ENCODE measurements around the gene IRF4.

IRF4 gene

DNA sequence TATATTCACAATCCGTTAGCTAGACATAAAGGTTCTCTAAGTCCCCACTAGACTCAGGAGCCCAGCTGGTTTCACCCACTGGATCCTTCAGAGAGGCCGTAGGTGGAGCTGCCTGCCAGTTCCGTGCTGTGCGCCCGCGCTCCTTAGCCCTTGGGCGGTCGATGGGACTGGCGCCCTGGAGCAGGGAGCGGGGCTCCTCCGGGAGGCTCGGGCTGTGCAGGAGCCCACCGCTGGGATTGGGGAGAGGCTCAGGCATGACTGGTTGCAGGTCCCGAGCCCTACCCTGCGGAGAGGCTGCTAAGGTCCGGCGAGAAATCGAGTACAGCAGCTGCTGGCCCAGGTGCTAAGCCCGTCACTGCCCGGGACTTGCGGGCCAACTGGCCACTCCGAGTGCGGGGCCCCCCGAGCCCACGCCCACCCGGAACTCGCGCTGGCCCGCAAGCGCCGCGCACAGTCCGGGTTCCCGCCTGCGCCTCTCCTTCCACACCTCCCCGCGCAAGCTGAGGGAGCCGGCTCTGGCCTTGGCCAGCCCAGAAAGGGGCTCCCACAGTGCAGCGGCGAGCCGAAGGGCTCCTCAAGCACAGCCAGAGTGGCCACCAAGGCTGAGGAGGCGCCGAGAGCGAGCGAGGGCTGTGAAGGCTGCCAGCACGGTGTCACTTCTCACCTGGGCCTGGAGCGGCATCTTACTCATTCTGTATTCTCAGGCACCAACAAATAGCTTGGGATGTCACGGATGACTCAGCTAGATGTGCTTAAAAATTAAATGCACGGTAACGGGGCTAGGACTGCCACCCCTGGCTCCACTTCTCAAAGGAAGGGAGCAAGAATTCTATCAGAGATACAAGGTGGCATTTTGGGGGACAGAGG is 44.1 kb downstream of the IRF4 start:
- Histone ChIP-seq H3K4me1 (ENCODE audit: control insufficient read depth in 2 of 2, insufficient read depth in 1 of 2, low read depth in 1 of 2, low read length in 2 of 2) (no peaks in the 10 kb centered on the region), H3K27me3 (ENCODE audit: control insufficient read depth in 3 of 3, insufficient read depth in 3 of 3, low read depth in 1 of 3, low read length in 3 of 3) (peaks cover 0 to 21% (median 0%) of the 10 kb centered on the region in 3 experiments), H2BK5ac (ENCODE audit: low read length) (no peak overlapping the region), H3K79me1 (ENCODE audit: low read depth, low read length) (no peaks in the 10 kb centered on the region), H3K4ac (ENCODE audit: low read length) (no peak overlapping the region), H2BK15ac (ENCODE audit: low read length) (no peak overlapping the region), H3K27ac (replicated peaks; ENCODE audit: low read length) (no peak overlapping the region), H3K23ac (ENCODE audit: low read depth, low read length, poor library complexity) (no peak overlapping the region), H3K14ac (ENCODE audit: low read length) (no peak overlapping the region), H3K9ac (ENCODE audit: low read depth, low read length, poor library complexity) (no peak overlapping the region), H4K8ac (ENCODE audit: low read depth, low read length) (no peak overlapping the region), H3K4me3 (ENCODE audit: low read length in 2 of 2) (no peak overlapping the region), H2BK120ac (ENCODE audit: low read depth, low read length) (no peak overlapping the region), H3K18ac (ENCODE audit: low read length) (peak overlapping the region; percentile 8), H3K9me3 (replicated peaks in 1 of 2; ENCODE audit: control insufficient read depth in 2 of 2, insufficient read depth in 1 of 2, low read depth in 1 of 2, low read length in 2 of 2) (no peaks in the 10 kb centered on the region), H4K91ac (ENCODE audit: low read depth, low read length, poor library complexity) (no peak overlapping the region), H2AK5ac (ENCODE audit: low read depth, low read length) (no peak overlapping the region), H2AFZ (ENCODE audit: low read length) (no peak overlapping the region), H2BK12ac (ENCODE audit: low read length) (no peak overlapping the region), H3K4me2 (ENCODE audit: insufficient read depth, low read length, poor library complexity, severe bottlenecking) (no peak overlapping the region), H3K36me3 (replicated peaks in 1 of 2; ENCODE audit: control insufficient read depth in 2 of 2, insufficient read depth in 2 of 2, low read length in 2 of 2) (no peaks in the 10 kb centered on the region)
- no peak for DNase-seq (ENCODE audit: low spot score)
- WGBS, 2 donors (ENCODE audit: extremely low coverage in 2 of 2, insufficient read length in 2 of 2, insufficient replicate concordance in 1 of 2) = no CpG with 5 or more reads among the region's 50 CpGs

DNA sequence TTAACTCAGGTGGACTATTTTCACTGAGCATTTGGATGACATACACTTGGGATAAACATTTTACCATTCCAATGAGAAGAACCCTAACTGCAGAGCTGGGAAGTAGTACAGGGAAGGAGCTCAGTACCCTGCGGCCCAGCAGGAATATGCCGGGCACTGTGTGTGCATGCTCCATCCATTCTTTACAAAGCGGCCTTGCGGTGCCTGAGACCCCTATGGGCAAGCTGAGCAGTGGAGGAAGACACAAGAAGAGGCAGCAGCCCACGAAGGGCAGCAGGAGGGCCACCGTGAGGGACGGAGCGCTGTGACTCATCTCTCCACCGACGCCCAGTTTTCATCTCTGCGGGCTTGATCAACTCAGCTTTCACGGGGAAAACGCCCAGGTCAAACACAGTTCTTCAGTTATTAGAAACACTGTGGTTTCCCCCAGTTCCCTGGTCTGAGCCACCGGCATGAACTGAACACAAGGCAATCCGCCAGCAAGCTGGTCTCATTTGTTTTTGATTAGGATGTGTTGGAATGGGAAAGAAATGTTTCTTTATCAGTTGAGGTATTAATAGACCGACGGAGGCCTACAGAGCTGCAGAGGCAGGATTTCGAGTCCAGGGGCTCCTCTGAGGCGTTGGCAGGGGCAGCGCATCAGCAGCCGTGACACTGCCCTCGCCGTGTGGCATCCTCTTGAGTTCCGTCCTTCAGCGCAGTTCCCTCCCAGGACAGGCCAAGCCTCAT is 44.9 kb downstream of the IRF4 start:
- no CpG with 5 or more reads among the region's 25 CpGs for WGBS, 2 donors (ENCODE audit: extremely low coverage in 2 of 2, insufficient read length in 2 of 2, insufficient replicate concordance in 1 of 2)
- Histone ChIP-seq H3K4ac (ENCODE audit: low read length) (no peak overlapping the region), H3K4me2 (ENCODE audit: insufficient read depth, low read length, poor library complexity, severe bottlenecking) (no peak overlapping the region), H2BK12ac (ENCODE audit: low read length) (no peak overlapping the region), H2BK5ac (ENCODE audit: low read length) (no peak overlapping the region), H4K8ac (ENCODE audit: low read depth, low read length) (no peak overlapping the region), H3K27ac (replicated peaks; ENCODE audit: low read length) (no peak overlapping the region), H2AK5ac (ENCODE audit: low read depth, low read length) (no peak overlapping the region), H2AFZ (ENCODE audit: low read length) (no peak overlapping the region), H3K36me3 (replicated peaks in 1 of 2; ENCODE audit: control insufficient read depth in 2 of 2, insufficient read depth in 2 of 2, low read length in 2 of 2) (no peaks in the 10 kb centered on the region), H3K9me3 (replicated peaks in 1 of 2; ENCODE audit: control insufficient read depth in 2 of 2, insufficient read depth in 1 of 2, low read depth in 1 of 2, low read length in 2 of 2) (no peaks in the 10 kb centered on the region), H3K79me1 (ENCODE audit: low read depth, low read length) (no peaks in the 10 kb centered on the region), H4K91ac (ENCODE audit: low read depth, low read length, poor library complexity) (no peak overlapping the region), H2BK120ac (ENCODE audit: low read depth, low read length) (no peak overlapping the region), H2BK15ac (ENCODE audit: low read length) (no peak overlapping the region), H3K9ac (ENCODE audit: low read depth, low read length, poor library complexity) (no peak overlapping the region), H3K23ac (ENCODE audit: low read depth, low read length, poor library complexity) (no peak overlapping the region), H3K4me1 (ENCODE audit: control insufficient read depth in 2 of 2, insufficient read depth in 1 of 2, low read depth in 1 of 2, low read length in 2 of 2) (no peaks in the 10 kb centered on the region), H3K4me3 (ENCODE audit: low read length in 2 of 2) (no peak overlapping the region), H3K18ac (ENCODE audit: low read length) (no peak overlapping the region), H3K27me3 (ENCODE audit: control insufficient read depth in 3 of 3, insufficient read depth in 3 of 3, low read depth in 1 of 3, low read length in 3 of 3) (peaks cover 0 to 24% (median 0%) of the 10 kb centered on the region in 3 experiments), H3K14ac (ENCODE audit: low read length) (no peak overlapping the region)
- DNase-seq (ENCODE audit: low spot score) = no peak

DNA sequence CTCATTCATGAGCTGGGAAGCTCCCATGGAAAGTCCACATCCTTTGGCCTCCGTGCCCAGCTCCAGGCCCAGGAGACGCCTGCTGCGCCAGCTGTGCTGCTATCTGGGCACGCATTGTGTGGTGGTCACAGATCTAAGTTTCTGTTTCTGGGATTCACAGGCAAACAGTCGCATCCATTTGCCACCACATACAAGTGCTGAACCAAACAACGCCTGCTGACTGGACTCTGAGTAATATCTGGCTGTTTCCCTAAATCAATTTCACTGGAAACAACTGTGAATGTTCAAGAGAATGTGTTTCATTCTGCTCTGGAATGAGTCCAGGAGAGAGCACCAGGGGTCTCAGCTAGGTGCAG is 45.5 kb downstream of the IRF4 start:
- H3K27me3 ChIP-seq (ENCODE audit: control insufficient read depth in 3 of 3, insufficient read depth in 3 of 3, low read depth in 1 of 3, low read length in 3 of 3) = peaks cover 0 to 20% (median 0%) of the 10 kb centered on the region in 3 experiments
- no peak overlapping the region for H4K8ac ChIP-seq (ENCODE audit: low read depth, low read length)
- no peaks in the 10 kb centered on the region for H3K9me3 ChIP-seq (replicated peaks in 1 of 2; ENCODE audit: control insufficient read depth in 2 of 2, insufficient read depth in 1 of 2, low read depth in 1 of 2, low read length in 2 of 2)
- H3K9ac ChIP-seq (ENCODE audit: low read depth, low read length, poor library complexity) = no peak overlapping the region
- H3K27ac ChIP-seq (replicated peaks; ENCODE audit: low read length) = no peak overlapping the region
- WGBS, 2 donors (ENCODE audit: extremely low coverage in 2 of 2, insufficient read length in 2 of 2, insufficient replicate concordance in 1 of 2) = no CpG with 5 or more reads among the region's 6 CpGs
- no peak overlapping the region for H2BK5ac ChIP-seq (ENCODE audit: low read length)
- no peak overlapping the region for H3K14ac ChIP-seq (ENCODE audit: low read length)
- H3K4me1 ChIP-seq (ENCODE audit: control insufficient read depth in 2 of 2, insufficient read depth in 1 of 2, low read depth in 1 of 2, low read length in 2 of 2) = no peaks in the 10 kb centered on the region
- no peak overlapping the region for H3K23ac ChIP-seq (ENCODE audit: low read depth, low read length, poor library complexity)
- H2BK15ac ChIP-seq (ENCODE audit: low read length) = no peak overlapping the region
- H2AFZ ChIP-seq (ENCODE audit: low read length) = no peak overlapping the region
- no peaks in the 10 kb centered on the region for H3K79me1 ChIP-seq (ENCODE audit: low read depth, low read length)
- H3K36me3 ChIP-seq (replicated peaks in 1 of 2; ENCODE audit: control insufficient read depth in 2 of 2, insufficient read depth in 2 of 2, low read length in 2 of 2) = no peaks in the 10 kb centered on the region
- H2BK12ac ChIP-seq (ENCODE audit: low read length) = no peak overlapping the region
- no peak overlapping the region for H3K4me2 ChIP-seq (ENCODE audit: insufficient read depth, low read length, poor library complexity, severe bottlenecking)
- no peak overlapping the region for H2AK5ac ChIP-seq (ENCODE audit: low read depth, low read length)
- H3K4ac ChIP-seq (ENCODE audit: low read length) = no peak overlapping the region
- H3K18ac ChIP-seq (ENCODE audit: low read length) = no peak overlapping the region
- no peak for DNase-seq (ENCODE audit: low spot score)
- H3K4me3 ChIP-seq (ENCODE audit: low read length in 2 of 2) = no peak overlapping the region
- no peak overlapping the region for H4K91ac ChIP-seq (ENCODE audit: low read depth, low read length, poor library complexity)
- no peak overlapping the region for H2BK120ac ChIP-seq (ENCODE audit: low read depth, low read length)

DNA sequence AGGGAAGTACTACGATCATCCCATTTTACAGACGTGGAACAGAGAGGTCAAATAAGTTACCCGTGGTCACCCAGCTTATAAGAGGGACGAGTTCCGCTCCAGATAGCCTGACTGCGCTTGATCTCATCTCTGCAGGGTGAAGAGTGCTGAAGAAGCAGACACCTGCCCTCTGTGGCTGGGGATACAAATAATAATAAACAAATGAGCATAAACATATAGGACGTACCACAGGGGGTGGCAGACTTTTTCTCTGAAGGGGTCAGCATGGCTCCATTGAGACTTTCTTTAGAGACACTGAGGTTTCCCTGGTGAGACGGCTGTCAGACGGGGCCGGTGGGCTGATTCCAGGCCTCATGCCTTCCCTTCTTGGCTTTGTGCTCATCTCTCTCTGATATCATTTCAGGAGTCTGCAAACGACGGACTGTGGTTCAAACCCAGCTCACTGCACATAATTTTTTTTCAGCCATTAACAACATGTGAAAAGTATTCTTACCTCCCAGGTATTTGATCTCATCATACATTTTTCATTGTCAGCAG is 47.1 kb downstream of the IRF4 start:
- Histone ChIP-seq H2BK15ac (ENCODE audit: low read length) (no peak overlapping the region), H3K36me3 (replicated peaks in 1 of 2; ENCODE audit: control insufficient read depth in 2 of 2, insufficient read depth in 2 of 2, low read length in 2 of 2) (no peaks in the 10 kb centered on the region), H3K4ac (ENCODE audit: low read length) (no peak overlapping the region), H3K9me3 (replicated peaks in 1 of 2; ENCODE audit: control insufficient read depth in 2 of 2, insufficient read depth in 1 of 2, low read depth in 1 of 2, low read length in 2 of 2) (no peaks in the 10 kb centered on the region), H3K18ac (ENCODE audit: low read length) (no peak overlapping the region), H2BK120ac (ENCODE audit: low read depth, low read length) (no peak overlapping the region), H2AFZ (ENCODE audit: low read length) (no peak overlapping the region), H2AK5ac (ENCODE audit: low read depth, low read length) (no peak overlapping the region), H2BK12ac (ENCODE audit: low read length) (no peak overlapping the region), H3K27me3 (ENCODE audit: control insufficient read depth in 3 of 3, insufficient read depth in 3 of 3, low read depth in 1 of 3, low read length in 3 of 3) (peaks cover 0 to 23% (median 0%) of the 10 kb centered on the region in 3 experiments), H4K8ac (ENCODE audit: low read depth, low read length) (no peak overlapping the region), H3K23ac (ENCODE audit: low read depth, low read length, poor library complexity) (no peak overlapping the region), H3K27ac (replicated peaks; ENCODE audit: low read length) (no peak overlapping the region), H3K79me1 (ENCODE audit: low read depth, low read length) (no peaks in the 10 kb centered on the region), H3K9ac (ENCODE audit: low read depth, low read length, poor library complexity) (no peak overlapping the region), H2BK5ac (ENCODE audit: low read length) (no peak overlapping the region), H3K4me3 (ENCODE audit: low read length in 2 of 2) (no peak overlapping the region), H4K91ac (ENCODE audit: low read depth, low read length, poor library complexity) (no peak overlapping the region), H3K4me2 (ENCODE audit: insufficient read depth, low read length, poor library complexity, severe bottlenecking) (no peak overlapping the region), H3K4me1 (ENCODE audit: control insufficient read depth in 2 of 2, insufficient read depth in 1 of 2, low read depth in 1 of 2, low read length in 2 of 2) (no peaks in the 10 kb centered on the region), H3K14ac (ENCODE audit: low read length) (no peak overlapping the region)
- DNase-seq (ENCODE audit: low spot score) = no peak
- no CpG with 5 or more reads among the region's 12 CpGs for WGBS, 2 donors (ENCODE audit: extremely low coverage in 2 of 2, insufficient read length in 2 of 2, insufficient replicate concordance in 1 of 2)
